Smooth muscle cell of bladder (primary cell): ENCODE results near the gene R3HDM1. TPM values are rescaled to one million over a fixed set of nuclear protein-coding genes. Genes with fewer than 3 reads are reported as not detected.

Experiments
- total RNA-seq: library from RNA; depleted of rRNA; stranded (reverse); fragments of >200 nt; gene quantifications from 2 replicates; pipeline ENCODE4 v1.2.3, GENCODE V29; 2014

The R3HDM1 gene
- total RNA-seq: 3.8 and 4.3 TPM in 2 replicates

DNA sequence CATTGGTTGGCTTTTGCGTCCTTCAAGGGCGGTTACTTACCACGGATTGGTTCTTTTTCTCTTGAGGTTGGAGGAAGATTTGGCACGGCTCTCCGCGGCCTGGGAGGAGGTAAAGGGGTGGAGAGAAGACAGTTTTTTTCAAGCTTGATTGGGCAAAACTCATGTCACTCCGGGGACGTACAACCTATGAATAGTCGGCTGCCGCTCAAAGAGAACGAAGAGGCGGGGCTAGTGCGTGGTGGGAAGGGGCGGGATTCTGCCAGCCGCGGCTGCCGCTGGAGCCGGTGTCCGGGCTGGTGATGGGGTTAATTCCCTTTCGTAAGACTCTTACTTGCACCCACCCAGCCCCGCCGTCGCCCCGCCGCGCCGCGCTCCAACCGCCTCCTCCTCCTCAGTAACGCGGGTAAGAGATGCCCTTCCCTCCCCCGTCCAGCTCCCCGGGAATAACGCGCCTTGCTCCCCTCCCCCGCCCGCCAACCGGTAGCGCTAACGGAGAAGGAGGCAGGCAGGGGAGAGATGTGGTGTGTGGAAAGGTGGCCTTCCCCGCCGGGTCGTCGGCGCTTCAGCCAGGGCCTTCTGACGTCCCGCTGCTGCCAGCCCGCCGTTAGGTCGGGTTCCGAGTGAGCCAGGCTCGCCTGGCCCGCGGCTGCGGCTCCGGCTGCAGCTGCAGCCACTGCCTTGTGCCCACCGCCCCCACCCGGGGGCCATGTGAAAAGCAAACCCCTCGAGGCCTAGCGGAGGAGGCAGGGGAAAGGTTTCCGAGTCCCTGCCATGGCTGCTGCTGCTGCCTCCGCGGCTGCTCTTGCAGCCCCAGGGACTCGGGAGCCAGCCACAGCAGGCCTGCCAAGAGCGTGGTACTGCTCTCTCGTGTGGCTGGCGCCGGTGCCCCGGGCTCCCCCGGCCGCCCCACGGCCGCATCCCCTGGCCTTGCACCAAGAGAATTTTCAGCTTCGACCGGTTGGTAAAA lies at the start of gene R3HDM1:
Gene R3HDM1, plus strand, starts transcription at position 254 of the 967 bp plus-strand sequence. CDS start 73,362 bp downstream, outside the sequence.

DNA sequence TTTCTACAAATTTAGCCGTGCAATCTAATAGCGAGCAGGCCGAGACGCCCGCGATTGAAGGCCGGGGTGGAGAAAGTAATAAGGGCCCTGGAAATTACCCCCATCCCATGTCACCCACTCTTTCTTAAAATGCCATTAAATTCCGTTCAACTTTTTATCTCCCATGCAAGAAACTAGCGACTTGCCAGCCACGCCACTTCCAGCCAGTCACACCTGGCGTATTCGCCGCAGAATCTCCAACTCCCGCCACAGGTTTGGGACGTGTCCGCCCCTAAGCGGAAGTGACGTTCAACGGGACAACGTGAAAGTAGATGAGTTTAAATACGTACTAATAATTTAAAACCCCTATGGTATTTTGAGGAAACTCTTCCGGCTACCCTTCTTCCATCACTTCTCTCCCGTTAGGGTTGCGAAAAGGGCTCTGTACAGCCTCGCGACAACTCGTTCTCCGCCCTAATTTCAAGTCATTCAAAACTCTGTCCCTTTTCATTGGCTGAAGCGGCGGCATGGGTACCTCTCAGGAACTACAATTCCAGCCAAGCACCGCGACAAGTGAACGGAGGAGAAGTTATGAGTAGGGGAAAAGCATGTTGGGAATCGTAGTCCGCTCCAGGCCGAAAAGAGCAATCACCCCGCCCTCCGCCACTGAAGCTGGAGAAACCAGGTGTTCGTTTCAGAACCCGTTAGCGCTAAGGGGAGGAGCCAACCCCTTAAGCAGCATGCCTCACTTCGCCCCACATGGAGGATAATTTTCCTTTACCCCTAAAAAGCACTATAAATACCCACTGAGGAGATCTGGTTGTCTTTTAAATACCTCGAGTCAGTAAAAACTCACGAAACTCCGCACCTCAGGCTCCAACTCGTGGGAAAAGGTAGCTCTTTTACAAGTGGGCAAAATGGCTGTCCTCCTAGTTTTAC lies 712 bp upstream of the R3HDM1 start, which contains the start of gene ZRANB3:
Gene ZRANB3, minus strand, starts transcription at position 906 of the 918 bp plus-strand sequence.

DNA sequence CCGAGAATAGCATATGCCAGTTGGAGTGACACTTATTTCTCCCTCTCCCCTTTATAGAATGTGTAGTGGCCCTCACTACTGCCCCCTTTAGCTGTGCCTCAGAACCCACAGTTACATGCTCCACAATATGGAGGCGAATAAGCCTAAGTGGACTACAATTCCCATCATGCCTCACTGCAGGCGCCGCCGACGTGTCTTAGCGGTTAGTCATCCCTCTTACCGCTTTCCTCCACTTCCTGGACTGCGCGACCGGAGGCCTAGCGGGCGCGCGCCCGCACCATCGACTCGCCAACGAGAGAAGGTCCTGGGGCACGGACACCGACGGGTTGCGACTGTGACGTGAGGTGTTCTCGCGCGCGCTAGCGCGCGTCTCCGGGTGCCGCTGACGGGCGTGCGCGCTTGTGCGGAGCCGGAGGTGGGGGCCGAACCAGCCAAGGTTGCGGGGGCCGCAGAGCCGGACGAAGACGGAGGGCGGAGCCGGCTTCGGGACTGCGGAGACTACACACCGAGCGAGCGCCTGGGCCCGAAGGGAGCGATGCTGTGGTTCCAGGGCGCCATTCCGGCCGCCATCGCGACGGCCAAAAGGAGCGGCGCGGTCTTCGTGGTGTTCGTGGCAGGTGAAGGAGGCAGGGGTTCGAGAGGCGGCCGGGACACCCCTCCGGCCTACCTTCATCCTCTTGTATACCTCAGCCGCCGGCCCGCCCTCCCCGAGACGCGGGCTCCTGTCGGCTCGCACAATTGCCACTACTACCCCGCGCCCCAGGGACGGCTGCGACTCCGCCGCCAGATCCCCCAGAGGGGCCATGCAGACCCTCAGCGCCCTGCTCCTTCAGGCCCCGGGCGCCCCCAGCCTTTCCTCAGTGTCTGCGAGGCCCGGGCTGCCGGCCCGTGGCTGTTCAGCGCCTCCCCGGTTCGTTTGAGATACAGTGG lies 210.4 kb downstream of the R3HDM1 start, which contains the start of gene UBXN4:
Gene UBXN4, plus strand, starts transcription at position 461 of the 930 bp plus-strand sequence. Its CDS starts 75 bp downstream, at position 536.

Other genes starting within 250 kb of the R3HDM1 start
- 7.1 and 7.6 TPM in 2 replicates for gene ZRANB3, start 266 bp upstream of the R3HDM1 start, total RNA-seq
- gene UBXN4, start 210.4 kb downstream of the R3HDM1 start, total RNA-seq: 63.0 and 67.2 TPM in 2 replicates